IMR-90 (cell line): ENCODE data around the gene RAB11FIP3. TPM values are rescaled to one million over a fixed set of nuclear protein-coding genes. Genes with fewer than 3 reads are reported as not detected.

Source experiments
- ATAC-seq: fragments of 200-7000 bp; cut with Tn5 transposase; 2 replicates; pipeline ENCODE4 v1.9.1; 2020; ENCODE audit warnings: low read depth, mild to moderate bottlenecking, moderate library complexity
- BruUV-seq: library from RNA; stranded (reverse); fragments of 400-500 nt; replicated peaks from 2 replicates; lab custom pipeline; 2021; lab: Mats Ljungman, UMichigan
- CTCF ChIA-PET: fragments of 300-600 bp; formaldehyde crosslinking; extraction: SDS; loops from one replicate; lab custom pipeline; 2021; ENCODE audit warnings: antibody characterized with exemption; lab: Yijun Ruan, JAX
- POLR2A ChIA-PET: fragments of 300-600 bp; sonication (Branson Sonifier 250); formaldehyde crosslinking; loops from one replicate; lab custom pipeline; 2022; ENCODE audit warnings: antibody characterized with exemption; ENCODE audit not compliant: unreplicated experiment; lab: Charles Lee
- DNase-seq: peaks from one replicate; pipeline ENCODE4 v3.0.0; 2013
- H2AFZ ChIP-seq: replicated peaks from 2 replicates; pipeline ENCODE3; 2013; ENCODE audit warnings: low read length, mild to moderate bottlenecking; ENCODE audit not compliant: poor library complexity
- H2AK5ac ChIP-seq: 2 replicates; pipeline ENCODE4 v1.6.1; 2013; ENCODE audit warnings: low read depth, low read length, inconsistent platforms
- H2AK9ac ChIP-seq: replicated peaks from 2 replicates; pipeline ENCODE3; 2013; ENCODE audit warnings: mild to moderate bottlenecking, low read depth, low read length, moderate library complexity; ENCODE audit not compliant: poor library complexity
- H2BK120ac ChIP-seq: 2 replicates; pipeline ENCODE4 v1.6.1; 2013; ENCODE audit warnings: low read depth, low read length, inconsistent platforms
- H2BK15ac ChIP-seq: 3 replicates; pipeline ENCODE4 v1.6.1; 2013; ENCODE audit warnings: low read depth, low read length, inconsistent platforms
- H2BK20ac ChIP-seq: 2 replicates; pipeline ENCODE4 v1.6.1; 2013; ENCODE audit warnings: low read depth, mild to moderate bottlenecking, inconsistent platforms, low read length, moderate library complexity
- H2BK5ac ChIP-seq: 2 replicates; pipeline ENCODE4 v1.6.1; 2013; ENCODE audit warnings: mild to moderate bottlenecking, low read depth, low read length, inconsistent platforms; ENCODE audit not compliant: poor library complexity, severe bottlenecking
- H3K14ac ChIP-seq: replicated peaks from 2 replicates; pipeline ENCODE4 v1.6.1; 2013; ENCODE audit warnings: low read depth, low read length, inconsistent platforms
- H3K18ac ChIP-seq: 2 replicates; pipeline ENCODE4 v1.6.1; 2013; ENCODE audit warnings: low read depth, low read length, control low read depth
- H3K23ac ChIP-seq: 2 replicates; pipeline ENCODE4 v1.6.1; 2013; ENCODE audit warnings: low read depth, low read length, inconsistent platforms
- H3K27ac ChIP-seq: 2 replicates; pipeline ENCODE4 v1.5.1; 2013; ENCODE audit warnings: mild to moderate bottlenecking, control low read depth, low read length; ENCODE audit not compliant: insufficient read depth
- H3K27me3 ChIP-seq: 2 replicates; pipeline ENCODE4 v1.6.1; 2013; ENCODE audit warnings: low read length; ENCODE audit not compliant: control insufficient read depth, insufficient read depth
- H3K36me3 ChIP-seq: 2 replicates; pipeline ENCODE4 v1.6.1; 2013; ENCODE audit warnings: low read length, mixed read lengths; ENCODE audit not compliant: control insufficient read depth, insufficient read depth
- H3K4ac ChIP-seq: 2 replicates; pipeline ENCODE4 v1.6.1; 2013; ENCODE audit warnings: low read depth, low read length, inconsistent platforms
- H3K4me1 ChIP-seq: 2 replicates; pipeline ENCODE4 v1.6.1; 2013; ENCODE audit warnings: low read length, mixed read lengths; ENCODE audit not compliant: control insufficient read depth, insufficient read depth
- H3K4me2 ChIP-seq: 2 replicates; pipeline ENCODE4 v1.6.1; 2013; ENCODE audit warnings: low read depth, mild to moderate bottlenecking, control low read depth, low read length, moderate library complexity
- H3K4me3 ChIP-seq: 2 replicates; pipeline ENCODE4 v1.5.1; 2013; ENCODE audit warnings: low read depth, mild to moderate bottlenecking, control low read depth, low read length, moderate library complexity; ENCODE audit not compliant: insufficient read depth
- H3K56ac ChIP-seq: 2 replicates; pipeline ENCODE4 v1.6.1; 2013; ENCODE audit warnings: low read length, inconsistent platforms; ENCODE audit not compliant: insufficient read depth; ENCODE audit errors: extremely low read depth
- H3K79me1 ChIP-seq, 2 experiments: 2 replicates each; pipeline ENCODE4 v1.6.1; 2013; ENCODE audit warnings: low read length in 2 of 2, inconsistent platforms in 1 of 2, low read depth in 1 of 2
- H3K9ac ChIP-seq: 2 replicates; pipeline ENCODE4 v1.6.1; 2013; ENCODE audit warnings: low read depth, low read length, control low read depth
- H3K9me1 ChIP-seq: 2 replicates; pipeline ENCODE4 v1.6.1; 2013; ENCODE audit warnings: low read length, inconsistent platforms; ENCODE audit not compliant: insufficient read depth
- H3K9me3 ChIP-seq: 2 replicates; pipeline ENCODE4 v1.6.1; 2013; ENCODE audit warnings: low read length; ENCODE audit not compliant: control insufficient read depth, insufficient read depth
- H4K20me1 ChIP-seq: 2 replicates; pipeline ENCODE4 v1.6.1; 2013; ENCODE audit warnings: low read length, inconsistent platforms; ENCODE audit not compliant: insufficient read depth
- H4K5ac ChIP-seq: 2 replicates; pipeline ENCODE4 v1.6.1; 2013; ENCODE audit warnings: mild to moderate bottlenecking, low read depth, low read length, control low read depth
- H4K8ac ChIP-seq, 2 experiments: 2 replicates each; pipeline ENCODE4 v1.6.1; 2013; ENCODE audit warnings: low read depth in 2 of 2, low read length in 2 of 2, control low read depth in 1 of 2, inconsistent platforms in 1 of 2
- H4K91ac ChIP-seq: 2 replicates; pipeline ENCODE4 v1.6.1; 2013; ENCODE audit warnings: low read depth, low read length, inconsistent platforms; ENCODE audit not compliant: insufficient read depth
- CEBPB ChIP-seq: IDR thresholded peaks from 2 replicates; pipeline ENCODE4 v1.6.1; 2012; ENCODE audit warnings: low read depth, low read length, improper control_type of control experiment
- ELK1 ChIP-seq: fragments of 150-350 bp; IDR thresholded peaks from 2 replicates; pipeline ENCODE4 v1.6.1; 2016; ENCODE audit warnings: low read depth, mild to moderate bottlenecking, low read length, moderate library complexity, borderline replicate concordance
- MAZ ChIP-seq: IDR thresholded peaks from 2 replicates; pipeline ENCODE4 v1.6.1; 2012; ENCODE audit warnings: low read depth, mild to moderate bottlenecking, low read length, improper control_type of control experiment, moderate library complexity, borderline replicate concordance
- NFE2L2 ChIP-seq: fragments of 150-350 bp; IDR thresholded peaks from 2 replicates; pipeline ENCODE4 v1.6.1; 2016; ENCODE audit warnings: low read depth, mild to moderate bottlenecking, low read length
- RFX5 ChIP-seq: IDR thresholded peaks from 2 replicates; pipeline ENCODE4 v1.8.0; 2012; ENCODE audit warnings: low read depth, mild to moderate bottlenecking, low read length, moderate library complexity
- WGBS, 2 experiments: methylation state at CpG; one replicate each; pipeline versions ENCODE4 v1.1.5 to v1.1.7; 2013; ENCODE audit warnings: missing lambda C conversion rate in 2 of 2; ENCODE audit not compliant: insufficient read length in 1 of 2; ENCODE audit errors: extremely low coverage in 2 of 2; 5-methylcytosine and 5-hydroxymethylcytosine counted together
- dilution Hi-C: fragments of 300-500 bp; cut with HindIII; formaldehyde crosslinking; loops from one replicate; pipeline ENCODE4 v1.14.3; 2018; ENCODE audit warnings: low sequenced_read_pairs; ENCODE audit not compliant: unreplicated experiment
- in situ Hi-C: fragments of 300-500 bp; cut with MboI; formaldehyde crosslinking; loops from 3 replicates; pipeline ENCODE4 v1.14.3; 2019; ENCODE audit warnings: low sequenced_read_pairs, inconsistent platforms, mixed read lengths
- intact Hi-C: fragments of 100-400 bp; cut with micrococcal nuclease; formaldehyde crosslinking; loops from 2 replicates; pipeline ENCODE4 v1.10.0; 2022
- polyA plus RNA-seq, 3 experiments: library from polyadenylated mRNA; depleted of rRNA; stranded (reverse); fragments of >200 nt; gene quantifications; 2 replicates each; pipeline ENCODE4 v1.2.3, GENCODE V29; 2012; ENCODE audit warnings: low replicate concordance in 1 of 3
- total RNA-seq: library from RNA; depleted of rRNA; stranded (reverse); fragments of >200 nt; gene quantifications from 2 replicates; pipeline ENCODE4 v1.2.3, GENCODE V29; 2012

RAB11FIP3 gene
- total and polyA plus RNA-seq, 2 of the 4 experiments (the other 2 are of a cell fraction): 7.5 to 22.5 TPM

- TF ChIP-seq NFE2L2: no peak
Measured at GRCh38 chr16:483341-484075, 58.1 kb downstream of the RAB11FIP3 start (continued).

GRCh38 chr16:489606-490005, 64.2 kb downstream of the RAB11FIP3 start:
- ATAC-seq (no peak), DNase-seq (no peak)
- dilution Hi-C loops: no loop called here
- Histone ChIP-seq H4K8ac (no peak overlapping the region), H3K9me3 (no peaks in the 10 kb centered on the region), H3K9me1 (peaks cover 4% of the 10 kb centered on the region; the same call in 1 of the 2 replicates), H3K4me2 (no peak overlapping the region), H2BK15ac (no peak overlapping the region), H3K23ac (no peak overlapping the region), H3K4ac (no peak overlapping the region), H3K14ac (no peak overlapping the region), H3K56ac (no peak overlapping the region), H3K9ac (no peak overlapping the region), H4K20me1 (peaks cover 4% of the 10 kb centered on the region; the same call in 1 of the 2 replicates), H2AK9ac (no peak overlapping the region), H3K27ac (no peak overlapping the region), H2BK5ac (no peak overlapping the region), H3K36me3 (peaks cover 29% of the 10 kb centered on the region), H4K5ac (no peak overlapping the region), H3K4me1 (no peaks in the 10 kb centered on the region; the same call in 1 of the 2 replicates), H2BK120ac (no peak overlapping the region), H3K79me1 (peaks cover 0 to 11% of the 10 kb centered on the region in 2 experiments; a peak in 1 of 4 replicates), H3K4me3 (no peak overlapping the region), H4K91ac (no peak overlapping the region), H2BK20ac (no peak overlapping the region), H3K18ac (no peak overlapping the region), H2AFZ (no peak overlapping the region), H3K27me3 (no peaks in the 10 kb centered on the region), H2AK5ac (no peak overlapping the region)
- TF ChIP-seq ELK1: no peak
- no peak for TF ChIP-seq RFX5
- TF ChIP-seq CEBPB: no peak
- no peak for TF ChIP-seq MAZ
- ChIA-PET CTCF (no interaction called here), POLR2A (no interaction called here)
- no TSS peak for BruUV-seq
- no CpG with 5 or more reads among the region's 16 CpGs for WGBS, 2 experiments
- intact Hi-C loops: loop anchor here (10.0 kb wide), 1 partner anchor 95 kb away; the partner anchor contains the start of gene NME4
- in situ Hi-C loops: no loop called here
